Stimulated activated CD8-positive, alpha-beta memory T cell treated with anti-CD3 and anti-CD28 coated beads, Interleukin-4, amount 100 ng/mL, for 24 hours (primary cell): Measurements from ENCODE around the gene HOMEZ.
"Not testable (repeated sequence)": the region's sequence is repeated elsewhere in the genome, so short reads cannot be mapped to it uniquely, and the experiment has no call there.

ENCODE experiments used
- DNase-seq: peaks from one replicate; pipeline ENCODE4 v3.0.0-alpha.2; 2020; ENCODE audit warnings: low read depth

The HOMEZ gene

GRCh38 chr14:23286020-23286901, at the start of gene HOMEZ:
HOMEZ (minus strand) TSS chr14:23286132; CDS start chr14:23285952, 180 bp downstream.
- DNase-seq = peak; percentile 99

DNA sequence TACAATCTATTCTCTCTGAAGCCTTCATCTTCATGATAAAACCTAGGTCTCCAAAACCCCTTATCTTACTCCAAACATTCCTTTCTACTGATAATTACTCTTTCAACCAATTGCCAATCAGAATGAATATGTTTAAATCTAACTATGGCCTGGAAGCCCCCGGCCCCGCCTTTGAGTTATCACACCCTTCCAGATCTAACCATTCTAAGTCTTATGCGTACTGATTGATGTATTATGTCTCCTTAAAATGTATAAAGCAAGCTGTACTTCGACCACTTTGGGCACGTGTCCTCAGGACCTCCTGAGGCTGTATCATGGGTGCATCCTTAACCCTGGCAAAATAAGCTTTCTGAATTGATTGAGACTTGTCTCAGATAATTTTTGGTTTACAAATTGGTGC, 49.7 kb upstream of the HOMEZ start:
- no peak for DNase-seq

- peak; percentile 34 for DNase-seq
These were observed 42.2 kb upstream of the HOMEZ start for GRCh38 chr14:23327947-23328744.

- DNase-seq = no peak
These were observed 40.8 kb upstream of the HOMEZ start for GRCh38 chr14:23326491-23327332.

GRCh38 chr14:23325746-23326145, 39.8 kb upstream of the HOMEZ start:
- DNase-seq = not testable (repeated sequence)

DNA sequence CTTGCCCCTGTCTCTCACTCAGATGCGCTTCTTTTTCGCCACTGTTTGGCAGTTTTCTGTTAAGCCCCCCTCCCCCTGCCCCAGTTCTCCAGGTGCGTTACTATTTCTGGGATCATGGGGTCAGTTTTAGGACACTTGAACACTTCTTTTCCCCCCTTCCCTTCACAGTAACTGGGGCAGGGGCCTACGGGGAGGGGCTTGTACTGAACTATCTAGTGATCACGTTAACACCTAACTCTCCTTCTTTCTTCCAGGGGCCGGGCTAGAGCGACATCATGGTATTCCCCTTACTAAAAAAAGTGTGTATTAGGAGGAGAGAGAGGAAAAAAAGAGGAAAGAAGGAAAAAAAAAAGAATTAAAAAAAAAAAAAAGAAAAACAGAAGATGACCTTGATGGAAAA, 39.1 kb upstream of the HOMEZ start:
- no peak for DNase-seq

- no peak for DNase-seq
These were observed 38.5 kb upstream of the HOMEZ start for GRCh38 chr14:23324455-23324846.

GRCh38 chr14:23323838-23324454, 38.0 kb upstream of the HOMEZ start:
- DNase-seq = no peak

GRCh38 chr14:23322568-23323517, 36.9 kb upstream of the HOMEZ start:
- DNase-seq = no peak

- peak; percentile 26 for DNase-seq
These were observed 35.9 kb upstream of the HOMEZ start for GRCh38 chr14:23321572-23322547.

GRCh38 chr14:23320584-23321571, 34.9 kb upstream of the HOMEZ start, which contains the start of gene PABPN1:
PABPN1 (plus strand) TSS chr14:23321457; CDS start chr14:23321470, 13 bp downstream.
- DNase-seq = peak; percentile 93

- DNase-seq = no peak
These were observed 34.0 kb upstream of the HOMEZ start for GRCh38 chr14:23319746-23320583.

DNA sequence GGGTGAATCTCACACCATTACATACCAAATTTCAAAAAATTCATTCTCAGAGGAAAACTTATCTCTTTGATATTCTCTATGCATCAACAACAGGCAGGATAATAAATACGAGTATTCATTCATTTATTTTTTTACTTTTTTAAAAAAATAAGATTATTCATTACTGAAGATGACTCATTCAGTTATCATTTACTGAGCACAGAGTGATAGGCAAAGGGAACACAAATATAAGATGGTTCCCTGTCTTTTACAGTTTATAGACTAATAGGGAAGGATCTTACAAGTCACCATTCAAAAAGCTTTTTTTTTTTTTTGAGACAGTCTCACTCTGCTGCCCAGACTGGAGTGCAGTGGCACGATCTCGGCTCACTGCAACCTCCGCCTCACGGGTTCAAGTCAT, 30.4 kb upstream of the HOMEZ start:
- DNase-seq = no peak

DNA sequence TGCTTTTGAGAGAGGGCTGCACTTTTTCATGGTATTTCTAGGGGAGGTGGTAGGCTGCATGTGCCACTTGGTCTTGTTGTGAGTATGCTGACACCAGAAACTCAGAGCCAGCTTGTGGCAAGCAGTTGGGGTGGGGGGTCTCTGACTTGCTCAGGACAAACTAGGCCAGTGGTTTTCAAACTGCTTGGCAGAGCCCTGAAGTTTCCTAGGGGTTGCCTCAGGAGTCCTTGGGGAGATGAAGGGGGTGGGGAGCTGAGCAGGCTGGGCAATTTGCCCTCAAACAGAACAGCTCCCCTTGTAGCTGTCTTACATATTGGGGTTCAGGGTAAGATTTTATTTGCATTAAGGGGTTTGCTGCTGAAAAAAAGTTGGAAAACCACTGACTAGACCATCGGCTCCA, 24.6 kb upstream of the HOMEZ start:
- DNase-seq = no peak

DNA sequence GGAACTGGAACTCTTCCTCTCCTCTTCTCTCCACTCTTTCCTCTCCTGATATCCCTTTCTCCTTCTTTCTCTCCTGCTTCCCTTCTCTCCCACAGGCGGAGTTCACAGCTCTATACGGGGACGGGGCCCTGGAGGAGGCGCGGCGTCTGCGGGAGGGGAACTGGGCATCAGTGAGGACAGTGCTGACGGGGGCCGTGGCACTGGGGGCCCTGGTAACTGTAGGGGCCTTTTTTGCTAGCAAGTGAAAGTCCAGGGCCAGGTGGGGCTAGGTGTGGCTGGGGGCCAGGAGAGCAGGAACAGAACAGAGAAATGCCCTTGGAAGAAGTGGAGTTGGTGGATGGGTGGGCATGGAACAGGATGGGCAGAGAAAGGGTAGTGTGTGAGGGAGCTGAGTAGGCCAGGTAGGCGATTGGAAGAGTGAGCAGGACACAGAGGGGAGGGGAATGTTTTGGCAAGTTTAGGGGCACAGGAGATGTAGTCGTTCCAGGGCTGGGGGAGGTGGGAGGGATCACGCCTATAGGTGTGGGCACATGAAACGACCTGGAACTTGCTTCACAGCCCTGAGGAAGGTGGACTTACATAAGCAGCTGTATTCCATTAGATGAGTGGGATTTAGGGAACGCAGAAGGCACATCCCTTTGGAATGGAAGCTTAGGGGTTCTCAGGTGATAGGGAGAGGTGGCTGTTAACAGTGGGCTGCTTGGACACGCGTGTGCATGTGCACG, 23.0 kb upstream of the HOMEZ start:
- no peak for DNase-seq
